Keratinocyte (primary cell): ENCODE measurements around the gene NDUFS1. TPM values are rescaled to one million over a fixed set of nuclear protein-coding genes. Genes with fewer than 3 reads are reported as not detected.
"Not testable (repeated sequence)": the region's sequence is repeated elsewhere in the genome, so short reads cannot be mapped to it uniquely, and the experiment has no call there.

Experiments
- DNase-seq: peaks from one replicate; pipeline ENCODE4 v3.0.0-alpha.2; 2011; ENCODE audit warnings: low read depth, missing footprints, low spot score
- FAIRE-seq: peaks from 2 replicates; lab custom pipeline; 2011; peaks lifted over from hg19 to GRCh38; lab: Jason Lieb, UNC
- H2AFZ ChIP-seq: 2 replicates; pipeline ENCODE4 v1.6.0; 2012; ENCODE audit warnings: low read length, control low read depth, inconsistent platforms; ENCODE audit not compliant: control insufficient read depth
- H3K27ac ChIP-seq: 2 replicates; pipeline ENCODE4 v1.5.1; 2011; ENCODE audit warnings: low read length; ENCODE audit not compliant: control insufficient read depth, insufficient read depth
- H3K27me3 ChIP-seq: 3 replicates; pipeline ENCODE4 v1.6.0; 2011; ENCODE audit warnings: low read length; ENCODE audit not compliant: control insufficient read depth, insufficient read depth; ENCODE audit errors: extremely low read depth
- H3K36me3 ChIP-seq, 2 experiments: 2 replicates in 1 of 2; 3 replicates in 1 of 2; pipeline ENCODE4 v1.5.1; 2011; ENCODE audit warnings: low read length in 2 of 2, mild to moderate bottlenecking in 1 of 2; ENCODE audit not compliant: control insufficient read depth in 2 of 2, insufficient read depth in 2 of 2; ENCODE audit errors: extremely low read depth in 1 of 2
- H3K4me1 ChIP-seq: 3 replicates; pipeline ENCODE4 v1.5.1; 2011; ENCODE audit warnings: low read length; ENCODE audit not compliant: control insufficient read depth, insufficient read depth; ENCODE audit errors: extremely low read depth
- H3K4me2 ChIP-seq: 3 replicates; pipeline ENCODE4 v1.6.0; 2011; ENCODE audit warnings: low read depth, low read length; ENCODE audit not compliant: control insufficient read depth, insufficient read depth; ENCODE audit errors: extremely low read depth
- H3K4me3 ChIP-seq, 3 experiments: fragments of 200-600 bp in 1 of 3; sonication (generic) in 1 of 3; 2 replicates in 2 of 3; 3 replicates in 1 of 3; pipeline ENCODE4 v1.5.1; 2011 to 2016; ENCODE audit warnings: low read length in 3 of 3, mild to moderate bottlenecking in 3 of 3, control low read depth in 2 of 3, inconsistent platforms in 1 of 3, low read depth in 1 of 3, mixed read lengths in 1 of 3, mixed run types in 1 of 3, moderate library complexity in 1 of 3; ENCODE audit not compliant: control insufficient read depth in 2 of 3, insufficient read depth in 2 of 3; ENCODE audit errors: extremely low read depth in 1 of 3
- H3K79me2 ChIP-seq: 2 replicates; pipeline ENCODE4 v1.6.0; 2012; ENCODE audit warnings: low read length; ENCODE audit not compliant: control insufficient read depth, insufficient read depth
- H3K9ac ChIP-seq: 3 replicates; pipeline ENCODE4 v1.6.0; 2011; ENCODE audit warnings: low read length; ENCODE audit not compliant: control insufficient read depth, insufficient read depth; ENCODE audit errors: extremely low read depth
- H3K9me1 ChIP-seq: 3 replicates; pipeline ENCODE4 v1.6.0; 2011; ENCODE audit warnings: low read length; ENCODE audit not compliant: control insufficient read depth, insufficient read depth; ENCODE audit errors: extremely low read depth
- H3K9me3 ChIP-seq: 2 replicates; pipeline ENCODE4 v1.5.1; 2012; ENCODE audit warnings: low read depth, low read length; ENCODE audit not compliant: control insufficient read depth
- H4K20me1 ChIP-seq: 3 replicates; pipeline ENCODE4 v1.6.0; 2011; ENCODE audit warnings: low read length; ENCODE audit not compliant: control insufficient read depth, insufficient read depth; ENCODE audit errors: extremely low read depth
- EZH2 ChIP-seq: IDR thresholded peaks from one replicate; pipeline ENCODE4 v1.6.1; 2012; ENCODE audit warnings: inconsistent platforms, mild to moderate bottlenecking, low read length, moderate library complexity
- dilution Hi-C: fragments of 300-500 bp; cut with MboI; formaldehyde crosslinking; loops from one replicate; pipeline ENCODE4 v1.7.0; 2020; ENCODE audit warnings: low sequenced_read_pairs; ENCODE audit not compliant: extremely low pct_ligation_motif_present
- polyA plus RNA-seq, 5 experiments: library from polyadenylated mRNA; depleted of rRNA in 3 of 5; stranded (reverse) in 3 of 5; stranded (forward) in 1 of 5; unstranded in 1 of 5; fragments of >200 nt; gene quantifications; 1 replicate in 1 of 5; 2 replicates in 3 of 5; 3 replicates in 1 of 5; pipeline versions ENCODE4 v1.2.1 to v1.2.3, GENCODE V29; 2011 to 2012; ENCODE audit warnings: missing spikeins in 2 of 5, low read depth in 1 of 5, low replicate concordance in 1 of 5
- TF ChIP-seq, protein P1 (sequence below), 3 experiments: IDR thresholded peaks in 1 of 3; conservative IDR thresholded peaks in 1 of 3; optimal IDR thresholded peaks in 1 of 3; 2 replicates in 2 of 3; 3 replicates in 1 of 3; pipeline versions ENCODE3 to v1.5.1; 2011; ENCODE audit warnings: low read length in 3 of 3, mild to moderate bottlenecking in 3 of 3, moderate library complexity in 2 of 3, control low read depth in 1 of 3, inconsistent platforms in 1 of 3; ENCODE audit not compliant: insufficient read depth in 2 of 3; ENCODE audit errors: extremely low read depth in 1 of 3

The NDUFS1 gene
- polyA plus RNA-seq, 1 donor (not counting 4 experiments of a cell fraction or from before 2014, with no cell fraction given) = 83.7 TPM

DNA sequence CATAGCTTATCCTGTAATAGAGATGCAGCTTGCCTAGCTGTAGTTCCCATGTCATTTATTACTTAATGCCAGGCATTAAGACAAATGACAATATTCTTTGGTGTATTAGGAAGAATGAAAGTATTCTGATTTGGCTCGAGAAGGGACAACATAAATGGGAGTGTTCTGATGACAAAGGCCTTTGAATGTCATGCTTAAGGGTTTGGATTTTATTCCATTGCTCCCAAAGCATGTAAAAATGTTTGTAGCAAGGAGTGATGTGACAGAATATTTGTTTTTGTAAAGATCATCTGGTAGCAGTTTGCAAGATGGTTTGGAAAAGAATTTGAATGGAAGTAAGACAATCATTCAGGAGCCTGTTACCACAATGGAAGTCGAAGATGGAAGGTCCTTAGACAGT lies 30.9 kb upstream of the NDUFS1 start:
- H4K20me1 ChIP-seq = no peaks in the 10 kb centered on the region

DNA sequence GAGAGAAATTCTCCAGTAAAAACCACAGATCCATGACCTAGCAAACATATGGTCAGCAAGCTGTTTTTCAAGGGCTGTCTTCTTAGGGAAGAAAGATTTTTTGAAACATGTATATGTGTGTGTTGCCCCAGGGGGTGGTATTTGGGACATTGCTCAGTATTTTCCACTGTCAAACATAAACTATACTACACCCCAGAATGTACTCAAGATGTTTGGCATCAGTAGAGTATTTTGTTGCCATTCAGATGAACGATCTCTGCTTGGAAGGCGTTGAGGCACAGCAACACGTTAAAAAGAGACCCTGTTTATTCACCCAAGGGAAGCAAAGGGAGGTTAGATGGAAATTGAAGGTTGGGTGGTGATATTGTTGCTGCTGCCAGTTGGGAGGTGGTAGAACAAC lies 30.4 kb upstream of the NDUFS1 start:
- H3K9ac ChIP-seq = no peak overlapping the region
- H3K9me1 ChIP-seq = no peaks in the 10 kb centered on the region
- H3K27ac ChIP-seq = no peak overlapping the region
- FAIRE-seq = no peak
- no peak overlapping the region for H3K4me2 ChIP-seq
- H3K4me3 ChIP-seq = no peak overlapping the region
- no peaks in the 10 kb centered on the region for H3K36me3 ChIP-seq
- peaks cover 6% of the 10 kb centered on the region for H3K4me1 ChIP-seq
- TF ChIP-seq, protein P1, sequence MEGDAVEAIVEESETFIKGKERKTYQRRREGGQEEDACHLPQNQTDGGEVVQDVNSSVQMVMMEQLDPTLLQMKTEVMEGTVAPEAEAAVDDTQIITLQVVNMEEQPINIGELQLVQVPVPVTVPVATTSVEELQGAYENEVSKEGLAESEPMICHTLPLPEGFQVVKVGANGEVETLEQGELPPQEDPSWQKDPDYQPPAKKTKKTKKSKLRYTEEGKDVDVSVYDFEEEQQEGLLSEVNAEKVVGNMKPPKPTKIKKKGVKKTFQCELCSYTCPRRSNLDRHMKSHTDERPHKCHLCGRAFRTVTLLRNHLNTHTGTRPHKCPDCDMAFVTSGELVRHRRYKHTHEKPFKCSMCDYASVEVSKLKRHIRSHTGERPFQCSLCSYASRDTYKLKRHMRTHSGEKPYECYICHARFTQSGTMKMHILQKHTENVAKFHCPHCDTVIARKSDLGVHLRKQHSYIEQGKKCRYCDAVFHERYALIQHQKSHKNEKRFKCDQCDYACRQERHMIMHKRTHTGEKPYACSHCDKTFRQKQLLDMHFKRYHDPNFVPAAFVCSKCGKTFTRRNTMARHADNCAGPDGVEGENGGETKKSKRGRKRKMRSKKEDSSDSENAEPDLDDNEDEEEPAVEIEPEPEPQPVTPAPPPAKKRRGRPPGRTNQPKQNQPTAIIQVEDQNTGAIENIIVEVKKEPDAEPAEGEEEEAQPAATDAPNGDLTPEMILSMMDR (optimal IDR thresholded peaks at IDR 0.05 in 1 of 3, IDR thresholded peaks at IDR 0.05 in 1 of 3, conservative IDR thresholded peaks at IDR 0.05 in 1 of 3; ENCODE audit: extremely low read depth in 1 of 3, insufficient read depth in 2 of 3, low read length in 3 of 3) = no peak
- H2AFZ ChIP-seq = no peak overlapping the region
- no peaks in the 10 kb centered on the region for H4K20me1 ChIP-seq
- no peaks in the 10 kb centered on the region for H3K79me2 ChIP-seq
- no peak for DNase-seq
- dilution Hi-C loops = no loop called here
- H3K9me3 ChIP-seq = no peaks in the 10 kb centered on the region
- no peaks in the 10 kb centered on the region for H3K27me3 ChIP-seq

More for the DNA sequence above, 30.9 kb upstream of the NDUFS1 start:
- TF ChIP-seq EZH2 = no peak
- TF ChIP-seq, protein P1 (optimal IDR thresholded peaks at IDR 0.05 in 1 of 3, IDR thresholded peaks at IDR 0.05 in 1 of 3, conservative IDR thresholded peaks at IDR 0.05 in 1 of 3; ENCODE audit: extremely low read depth in 1 of 3, insufficient read depth in 2 of 3, low read length in 3 of 3) = no peak
- no peaks in the 10 kb centered on the region for H3K36me3 ChIP-seq
- H3K4me3 ChIP-seq = no peak overlapping the region
- H3K9ac ChIP-seq = no peak overlapping the region
- H3K79me2 ChIP-seq = no peaks in the 10 kb centered on the region
- H3K4me2 ChIP-seq = no peak overlapping the region
- dilution Hi-C loops = no loop called here
- H3K9me1 ChIP-seq = no peaks in the 10 kb centered on the region
- H3K27me3 ChIP-seq = no peaks in the 10 kb centered on the region
- no peak for FAIRE-seq
- no peak overlapping the region for H2AFZ ChIP-seq
- DNase-seq = no peak
- no peaks in the 10 kb centered on the region for H3K9me3 ChIP-seq
- H3K27ac ChIP-seq = no peak overlapping the region
- peaks cover 6% of the 10 kb centered on the region for H3K4me1 ChIP-seq

DNA sequence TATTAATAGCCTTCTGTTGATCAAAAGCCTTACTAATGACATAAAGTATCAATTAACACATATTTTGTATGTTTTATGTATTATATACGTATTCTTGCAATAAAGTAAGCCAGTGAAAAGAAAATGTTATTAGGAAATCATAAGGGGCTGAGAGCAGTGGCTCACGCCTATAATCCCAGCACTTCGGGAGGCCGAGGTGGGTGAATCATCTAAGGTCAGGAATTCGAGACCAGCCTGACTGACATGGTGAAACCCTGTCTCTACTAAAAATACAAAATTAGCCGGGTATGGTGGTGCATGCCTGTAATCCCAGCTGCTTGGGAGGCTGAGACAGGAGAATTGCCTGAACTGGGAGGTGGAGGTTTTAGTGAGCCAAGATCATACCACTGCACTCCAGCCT lies 22.3 kb upstream of the NDUFS1 start:
- DNase-seq, H3K9ac ChIP-seq, H3K27me3 ChIP-seq, dilution Hi-C loops, H3K9me3 ChIP-seq, H3K4me3 ChIP-seq, H4K20me1 ChIP-seq, H2AFZ ChIP-seq, H3K4me2 ChIP-seq, H3K27ac ChIP-seq, H3K36me3 ChIP-seq, H3K9me1 ChIP-seq, H3K79me2 ChIP-seq, H3K4me1 ChIP-seq, FAIRE-seq: not testable (repeated sequence)
